ENCODE measurements around the gene KIF15. TPM values are rescaled to one million over a fixed set of nuclear protein-coding genes. Genes with fewer than 3 reads are reported as not detected.
A peak's percentile ranks its signal among the peaks of the same experiment; 100 is the strongest.

Gene KIF15
- total RNA-seq, 1 experiment from 2014 or later, result 25.3 TPM

DNA sequence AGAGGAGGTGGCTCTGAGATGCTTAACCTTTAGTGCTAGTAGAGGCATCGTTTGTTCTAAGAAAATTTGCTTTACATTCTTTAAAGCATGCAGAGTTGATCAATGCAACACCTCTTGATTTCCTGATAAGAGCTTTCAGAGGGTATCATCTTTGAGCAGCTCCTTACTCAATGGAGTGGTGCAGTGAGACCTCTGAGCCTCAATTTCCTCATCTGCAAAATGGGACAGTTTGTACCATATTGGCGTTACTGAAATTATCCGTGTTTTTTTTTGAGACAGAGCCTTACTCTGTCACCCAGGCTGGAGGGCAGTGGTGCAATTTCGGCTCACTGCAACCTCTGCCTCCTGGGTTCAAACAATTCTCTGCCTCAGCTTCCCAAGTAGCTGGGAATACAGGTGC lies 98.5 kb downstream of the KIF15 start:
- TF ChIP-seq, protein P1, sequence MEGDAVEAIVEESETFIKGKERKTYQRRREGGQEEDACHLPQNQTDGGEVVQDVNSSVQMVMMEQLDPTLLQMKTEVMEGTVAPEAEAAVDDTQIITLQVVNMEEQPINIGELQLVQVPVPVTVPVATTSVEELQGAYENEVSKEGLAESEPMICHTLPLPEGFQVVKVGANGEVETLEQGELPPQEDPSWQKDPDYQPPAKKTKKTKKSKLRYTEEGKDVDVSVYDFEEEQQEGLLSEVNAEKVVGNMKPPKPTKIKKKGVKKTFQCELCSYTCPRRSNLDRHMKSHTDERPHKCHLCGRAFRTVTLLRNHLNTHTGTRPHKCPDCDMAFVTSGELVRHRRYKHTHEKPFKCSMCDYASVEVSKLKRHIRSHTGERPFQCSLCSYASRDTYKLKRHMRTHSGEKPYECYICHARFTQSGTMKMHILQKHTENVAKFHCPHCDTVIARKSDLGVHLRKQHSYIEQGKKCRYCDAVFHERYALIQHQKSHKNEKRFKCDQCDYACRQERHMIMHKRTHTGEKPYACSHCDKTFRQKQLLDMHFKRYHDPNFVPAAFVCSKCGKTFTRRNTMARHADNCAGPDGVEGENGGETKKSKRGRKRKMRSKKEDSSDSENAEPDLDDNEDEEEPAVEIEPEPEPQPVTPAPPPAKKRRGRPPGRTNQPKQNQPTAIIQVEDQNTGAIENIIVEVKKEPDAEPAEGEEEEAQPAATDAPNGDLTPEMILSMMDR (IDR thresholded peaks at IDR 0.05; ENCODE audit: insufficient read depth in 1 of 2, low read depth in 1 of 2, low read length in 1 of 2, severe bottlenecking in 1 of 2, unreplicated experiment in 1 of 2), result no peak
- H3K9me3 Mint-ChIP-seq (ENCODE audit: unreplicated experiment), result no peaks in the 10 kb centered on the region
- H3K27ac Mint-ChIP-seq (ENCODE audit: unreplicated experiment), result no peak overlapping the region
- no peak overlapping the region for H3K4me3 Mint-ChIP-seq (ENCODE audit: unreplicated experiment)
- Histone ChIP-seq H3K4me1 (no peaks in the 10 kb centered on the region), H3K4me3 (ENCODE audit: low read depth, low read length) (no peak overlapping the region), H3K9me3 (no peaks in the 10 kb centered on the region), H3K36me3 (ENCODE audit: control insufficient read depth, insufficient read depth, low read length) (0 out of 2 replicates have a peak, but pooled peaks cover 2% of the 10 kb centered on the region), H3K27me3 (replicated peaks; ENCODE audit: control insufficient read depth, insufficient read depth, low read length) (no peaks in the 10 kb centered on the region)
- H3K27me3 Mint-ChIP-seq (ENCODE audit: insufficient read depth, unreplicated experiment), result no peaks in the 10 kb centered on the region
- no peaks in the 10 kb centered on the region for H3K4me1 Mint-ChIP-seq (ENCODE audit: low read depth, unreplicated experiment)
- BruUV-seq (replicated peaks), result no TSS peak
- intact Hi-C loops (cut with micrococcal nuclease; ENCODE audit: unreplicated experiment), result no loop called here
- ChIA-PET CTCF (no interaction called here), POLR2A (no interaction called here)
- H3K36me3 Mint-ChIP-seq (ENCODE audit: insufficient read depth, unreplicated experiment), result peaks cover 16% of the 10 kb centered on the region
- no peak for DNase-seq

DNA sequence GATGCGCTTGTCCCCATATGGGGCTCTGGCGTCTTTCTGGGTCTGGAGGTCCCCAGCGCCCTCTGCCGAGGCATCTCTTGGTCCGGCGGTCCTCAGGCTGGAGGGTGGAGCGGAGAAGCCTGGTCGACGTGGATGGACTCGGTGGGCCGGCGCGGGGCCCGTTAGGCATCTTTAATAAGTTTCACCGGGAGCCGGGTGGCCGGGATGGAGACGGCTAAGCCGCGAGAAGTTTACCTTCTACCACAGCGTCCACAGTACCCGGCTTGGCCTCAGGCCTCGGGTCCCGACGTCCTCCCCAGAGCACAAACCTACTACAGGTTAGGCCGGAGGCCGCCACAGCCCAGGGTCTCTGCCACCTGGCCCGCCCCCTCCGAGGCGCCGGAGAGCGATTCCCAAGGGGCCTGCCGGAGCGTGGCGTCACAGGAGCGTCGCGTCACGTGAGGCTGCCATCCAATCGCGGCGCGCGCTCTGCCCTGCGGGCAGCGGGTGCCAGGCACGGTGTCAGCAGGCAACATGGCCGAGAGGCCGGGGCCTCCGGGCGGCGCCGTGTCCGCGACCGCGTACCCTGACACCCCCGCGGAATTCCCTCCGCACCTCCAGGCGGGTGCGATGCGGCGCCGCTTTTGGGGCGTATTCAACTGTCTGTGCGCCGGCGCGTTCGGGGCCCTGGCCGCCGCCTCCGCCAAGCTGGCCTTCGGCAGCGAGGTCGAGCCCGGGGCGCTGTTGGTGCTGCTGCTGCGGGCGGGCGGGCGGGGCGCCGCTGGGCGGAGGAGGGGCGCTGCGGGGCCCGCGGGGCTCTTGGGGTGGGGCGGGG lies 100.0 kb downstream of the KIF15 start, which contains the start of gene TMEM42:
TMEM42 (plus strand) TSS at position 501 of the 814 bp plus-strand sequence; CDS start at position 514, 13 bp downstream.
- BruUV-seq (replicated peaks), result no TSS peak
- H3K27me3 ChIP-seq (replicated peaks; ENCODE audit: control insufficient read depth, insufficient read depth, low read length), result no peaks in the 10 kb centered on the region
- no peaks in the 10 kb centered on the region for H3K9me3 ChIP-seq
- H3K36me3 Mint-ChIP-seq (ENCODE audit: insufficient read depth, unreplicated experiment), result peaks cover 16% of the 10 kb centered on the region
- no peaks in the 10 kb centered on the region for H3K4me1 ChIP-seq
- peak within 1 kb of the TSS; percentile 90 for H3K4me3 ChIP-seq (ENCODE audit: low read depth, low read length)
- TF ChIP-seq, protein P1 (IDR thresholded peaks at IDR 0.05; ENCODE audit: insufficient read depth in 1 of 2, low read depth in 1 of 2, low read length in 1 of 2, severe bottlenecking in 1 of 2, unreplicated experiment in 1 of 2), result no peak
- 0 out of 2 replicates have a peak, but pooled peaks cover 2% of the 10 kb centered on the region for H3K36me3 ChIP-seq (ENCODE audit: control insufficient read depth, insufficient read depth, low read length)
- peak within 1 kb of the TSS; percentile 88 for H3K4me3 Mint-ChIP-seq (ENCODE audit: unreplicated experiment)
- ChIA-PET CTCF (no interaction called here), POLR2A (interaction anchor here (0.8 kb wide), 1 partner anchor 114 kb away, joined by 5 read pairs; the partner anchor contains the start of genes EXOSC7 and ZDHHC3)
- no peaks in the 10 kb centered on the region for H3K27me3 Mint-ChIP-seq (ENCODE audit: insufficient read depth, unreplicated experiment)
- intact Hi-C loops (cut with micrococcal nuclease; ENCODE audit: unreplicated experiment), result no loop called here
- H3K4me1 Mint-ChIP-seq (ENCODE audit: low read depth, unreplicated experiment), result no peaks in the 10 kb centered on the region
- peak; percentile 89 to 91 for DNase-seq
- peak within 1 kb of the TSS; percentile 93 for H3K27ac Mint-ChIP-seq (ENCODE audit: unreplicated experiment)
- no peaks in the 10 kb centered on the region for H3K9me3 Mint-ChIP-seq (ENCODE audit: unreplicated experiment)

DNA sequence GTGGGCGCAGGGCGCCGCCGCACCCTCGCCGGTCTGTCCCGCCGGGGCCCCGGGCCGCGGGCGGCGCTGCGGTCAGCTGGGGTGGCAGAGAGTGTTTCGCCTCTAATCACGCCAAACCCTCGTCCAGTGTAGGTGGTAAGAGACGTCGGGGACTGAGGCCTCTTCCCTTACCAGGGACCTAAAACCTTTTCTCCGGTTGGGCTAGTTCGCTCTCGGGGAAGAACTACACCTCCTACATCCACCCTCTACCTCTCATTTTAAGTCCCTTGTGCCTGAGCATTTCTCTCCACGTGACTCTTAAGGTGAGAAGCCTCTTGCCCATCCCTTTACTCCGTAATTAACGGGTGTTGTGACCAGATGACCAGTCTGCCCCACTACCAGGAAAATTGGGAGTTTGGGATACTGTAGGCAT lies 100.6 kb downstream of the KIF15 start:
- intact Hi-C loops (cut with micrococcal nuclease; ENCODE audit: unreplicated experiment), result no loop called here
- TF ChIP-seq, protein P1 (IDR thresholded peaks at IDR 0.05; ENCODE audit: insufficient read depth in 1 of 2, low read depth in 1 of 2, low read length in 1 of 2, severe bottlenecking in 1 of 2, unreplicated experiment in 1 of 2), result no peak
- H3K27me3 Mint-ChIP-seq (ENCODE audit: insufficient read depth, unreplicated experiment), result no peaks in the 10 kb centered on the region
- Histone ChIP-seq H3K27me3 (replicated peaks; ENCODE audit: control insufficient read depth, insufficient read depth, low read length) (no peaks in the 10 kb centered on the region), H3K36me3 (ENCODE audit: control insufficient read depth, insufficient read depth, low read length) (0 out of 2 replicates have a peak, but pooled peaks cover 2% of the 10 kb centered on the region), H3K9me3 (no peaks in the 10 kb centered on the region), H3K4me1 (no peaks in the 10 kb centered on the region), H3K4me3 (ENCODE audit: low read depth, low read length) (peak overlapping the region; percentile 90)
- peak overlapping the region; percentile 93 for H3K27ac Mint-ChIP-seq (ENCODE audit: unreplicated experiment)
- CTCF ChIA-PET, result no interaction called here
- no peaks in the 10 kb centered on the region for H3K4me1 Mint-ChIP-seq (ENCODE audit: low read depth, unreplicated experiment)
- H3K36me3 Mint-ChIP-seq (ENCODE audit: insufficient read depth, unreplicated experiment), result peaks cover 16% of the 10 kb centered on the region
- DNase-seq, result no peak
- BruUV-seq (replicated peaks), result no TSS peak
- peak overlapping the region; percentile 88 for H3K4me3 Mint-ChIP-seq (ENCODE audit: unreplicated experiment)
- POLR2A ChIA-PET, result interaction anchor here (0.5 to 0.8 kb wide), 2 partner anchors 71 to 114 kb away, joined by 4 to 5 read pairs; partner anchors contain the start of genes EXOSC7 and ZDHHC3
- no peaks in the 10 kb centered on the region for H3K9me3 Mint-ChIP-seq (ENCODE audit: unreplicated experiment)
